GM20000 (cell line): ENCODE data around the gene CFB.

Source experiments
- DNase-seq: peaks from one replicate; pipeline ENCODE4 v3.0.0; 2012; ENCODE audit warnings: low spot score
- CTCF ChIP-seq: IDR thresholded peaks from 2 replicates; pipeline ENCODE4 v1.5.1; 2012; ENCODE audit warnings: mild to moderate bottlenecking, control low read depth; ENCODE audit errors: extremely low read depth, missing control alignments

The CFB gene

GRCh38 chr6:31933537-31933936 lies 12.4 kb upstream of the CFB start:
- TF ChIP-seq CTCF: no peak
- no peak for DNase-seq

GRCh38 chr6:31935021-31935420 lies 10.9 kb upstream of the CFB start:
- no peak for TF ChIP-seq CTCF
- DNase-seq: no peak

- DNase-seq: no peak
- no peak for TF ChIP-seq CTCF
Measured at GRCh38 chr6:31935823-31936222, 10.1 kb upstream of the CFB start.

- no peak for DNase-seq
- TF ChIP-seq CTCF: no peak
Measured at GRCh38 chr6:31940256-31940664, 5.6 kb upstream of the CFB start.

GRCh38 chr6:31943742-31944141 lies 2.2 kb upstream of the CFB start:
- no peak for DNase-seq
- no peak for TF ChIP-seq CTCF

GRCh38 chr6:31945154-31945506 lies 765 bp upstream of the CFB start:
- TF ChIP-seq CTCF: no peak
- no peak for DNase-seq

- no peak for TF ChIP-seq CTCF
- DNase-seq: no peak
Measured at GRCh38 chr6:31946370-31946885, 533 bp downstream of the CFB start.
